H9 (cell line): Measurements from ENCODE around the gene INTS6L. TPM values are rescaled to one million over a fixed set of nuclear protein-coding genes. Genes with fewer than 3 reads are reported as not detected.

Source experiments
- DNase-seq: peaks from one replicate; pipeline ENCODE4 v3.0.0-alpha.2; 2017
- H2AFZ ChIP-seq: one replicate; pipeline ENCODE4 v1.6.1; 2013; ENCODE audit warnings: mild to moderate bottlenecking, low read length, control low read depth, moderate library complexity
- H2AK5ac ChIP-seq: 2 replicates; pipeline ENCODE4 v1.6.1; 2013; ENCODE audit warnings: low read length, control low read depth, mixed read lengths; ENCODE audit not compliant: insufficient read length
- H2BK120ac ChIP-seq: one replicate; pipeline ENCODE4 v1.6.1; 2013; ENCODE audit warnings: low read depth, mild to moderate bottlenecking, low read length, control low read depth, inconsistent platforms; ENCODE audit not compliant: poor library complexity, severe bottlenecking
- H2BK12ac ChIP-seq: 2 replicates; pipeline ENCODE4 v1.6.1; 2013; ENCODE audit warnings: low read length, control low read depth, mixed read lengths, low read depth; ENCODE audit not compliant: insufficient read length
- H2BK15ac ChIP-seq: 2 replicates; pipeline ENCODE4 v1.6.1; 2013; ENCODE audit warnings: low read depth, low read length, control low read depth
- H2BK20ac ChIP-seq: one replicate; pipeline ENCODE4 v1.6.1; 2013; ENCODE audit warnings: low read depth, mild to moderate bottlenecking, low read length, control low read depth, inconsistent platforms; ENCODE audit not compliant: poor library complexity, severe bottlenecking
- H2BK5ac ChIP-seq: 2 replicates; pipeline ENCODE4 v1.6.1; 2013; ENCODE audit warnings: low read length, control low read depth, mixed read lengths; ENCODE audit not compliant: insufficient read length
- H3K14ac ChIP-seq: 2 replicates; pipeline ENCODE4 v1.6.1; 2013; ENCODE audit warnings: low read length, control low read depth; ENCODE audit not compliant: insufficient read depth
- H3K18ac ChIP-seq: 2 replicates; pipeline ENCODE4 v1.6.1; 2013; ENCODE audit warnings: low read depth, mild to moderate bottlenecking, mixed read lengths, low read length, control low read depth; ENCODE audit not compliant: insufficient read length
- H3K23ac ChIP-seq: 2 replicates; pipeline ENCODE4 v1.6.1; 2013; ENCODE audit warnings: low read length, control low read depth, mixed read lengths, low read depth; ENCODE audit not compliant: insufficient read length
- H3K23me2 ChIP-seq: 2 replicates; pipeline ENCODE4 v1.6.1; 2013; ENCODE audit warnings: low read depth, mild to moderate bottlenecking, mixed read lengths, low read length, control low read depth; ENCODE audit not compliant: insufficient read length, poor library complexity, severe bottlenecking
- H3K27ac ChIP-seq: 2 replicates; pipeline ENCODE4 v1.5.1; 2013; ENCODE audit warnings: low read length, control low read depth, mixed read lengths, low read depth; ENCODE audit not compliant: insufficient read length
- H3K27me3 ChIP-seq: 2 replicates; pipeline ENCODE4 v1.6.1; 2013; ENCODE audit warnings: low read length, control low read depth, inconsistent platforms; ENCODE audit not compliant: insufficient read depth
- H3K4ac ChIP-seq: 2 replicates; pipeline ENCODE4 v1.6.1; 2013; ENCODE audit warnings: low read depth, mild to moderate bottlenecking, control low read depth, inconsistent platforms, low read length, moderate library complexity
- H3K4me1 ChIP-seq: 2 replicates; pipeline ENCODE4 v1.6.1; 2013; ENCODE audit warnings: low read length, control low read depth, inconsistent platforms; ENCODE audit not compliant: insufficient read depth
- H3K4me2 ChIP-seq: 2 replicates; pipeline ENCODE4 v1.6.1; 2013; ENCODE audit warnings: low read length, control low read depth, mixed read lengths; ENCODE audit not compliant: insufficient read length, insufficient read depth
- H3K56ac ChIP-seq: 2 replicates; pipeline ENCODE4 v1.6.1; 2013; ENCODE audit warnings: low read depth, mild to moderate bottlenecking, mixed read lengths, low read length, control low read depth; ENCODE audit not compliant: insufficient read length
- H3K79me1 ChIP-seq: 2 replicates; pipeline ENCODE4 v1.6.1; 2013; ENCODE audit warnings: low read depth, mild to moderate bottlenecking, moderate library complexity, low read length, control low read depth, inconsistent platforms; ENCODE audit not compliant: insufficient read depth, poor library complexity, severe bottlenecking
- H3K79me2 ChIP-seq: 2 replicates; pipeline ENCODE4 v1.6.1; 2013; ENCODE audit warnings: low read length, control low read depth, inconsistent platforms; ENCODE audit not compliant: insufficient read depth
- H3K9ac ChIP-seq: 2 replicates; pipeline ENCODE4 v1.6.1; 2013; ENCODE audit warnings: low read length, control low read depth, mixed read lengths; ENCODE audit not compliant: insufficient read length; ENCODE audit errors: extremely low read depth
- H3K9me3 ChIP-seq: one replicate; pipeline ENCODE4 v1.6.1; 2013; ENCODE audit warnings: low read depth, low read length, inconsistent platforms; ENCODE audit not compliant: control insufficient read depth
- H3T11ph ChIP-seq: one replicate; pipeline ENCODE4 v1.6.1; 2013; ENCODE audit warnings: mild to moderate bottlenecking, low read length, control low read depth, inconsistent platforms
- H4K20me1 ChIP-seq: one replicate; pipeline ENCODE4 v1.6.1; 2013; ENCODE audit not compliant: control insufficient read depth, insufficient read length, insufficient read depth
- H4K5ac ChIP-seq: 2 replicates; pipeline ENCODE4 v1.6.1; 2013; ENCODE audit warnings: low read depth, mild to moderate bottlenecking, mixed read lengths, low read length, control low read depth; ENCODE audit not compliant: insufficient read length
- H4K8ac ChIP-seq: replicated peaks from 2 replicates; pipeline ENCODE4 v1.6.1; 2013; ENCODE audit warnings: low read length, control low read depth, mixed read lengths, low read depth; ENCODE audit not compliant: insufficient read length
- H4K91ac ChIP-seq: 2 replicates; pipeline ENCODE4 v1.6.1; 2013; ENCODE audit warnings: low read depth, mild to moderate bottlenecking, moderate library complexity, mixed read lengths, low read length, control low read depth; ENCODE audit not compliant: insufficient read length
- H3K27ac Mint-ChIP-seq, 3 experiments: 2 replicates in 2 of 3; 3 replicates in 1 of 3; pipeline ENCODE4 v1.8.0; 2020 to 2021; ENCODE audit warnings: mixed read lengths in 3 of 3, mild to moderate bottlenecking in 1 of 3, moderate library complexity in 1 of 3
- H3K27me3 Mint-ChIP-seq: 2 replicates; pipeline ENCODE4 v1.8.0; 2021; ENCODE audit warnings: low read depth, mild to moderate bottlenecking, moderate library complexity, mixed read lengths
- H3K36me3 Mint-ChIP-seq, 3 experiments: 2 replicates in 2 of 3; 3 replicates in 1 of 3; pipeline ENCODE4 v1.8.0; 2020 to 2021; ENCODE audit warnings: low read depth in 3 of 3, mixed read lengths in 3 of 3; ENCODE audit not compliant: insufficient read depth in 1 of 3
- H3K4me1 Mint-ChIP-seq, 2 experiments: 2 replicates each; pipeline ENCODE4 v1.8.0; 2020; ENCODE audit warnings: mixed read lengths in 2 of 2
- H3K4me3 Mint-ChIP-seq, 2 experiments: 2 replicates in 1 of 2; 3 replicates in 1 of 2; pipeline ENCODE4 v1.8.0; 2020 to 2021; ENCODE audit warnings: mild to moderate bottlenecking in 2 of 2, mixed read lengths in 2 of 2, moderate library complexity in 1 of 2
- H3K9me3 Mint-ChIP-seq, 2 experiments: 2 replicates in 1 of 2; 3 replicates in 1 of 2; pipeline ENCODE4 v1.8.0; 2020; ENCODE audit warnings: mild to moderate bottlenecking in 2 of 2, mixed read lengths in 2 of 2, moderate library complexity in 1 of 2
- CTCF ChIP-seq: fragments of 200-600 bp; sonication (generic); conservative IDR thresholded peaks from 3 replicates; pipeline ENCODE4 v1.8.0; 2021; ENCODE audit warnings: antibody characterized with exemption, mild to moderate bottlenecking
- WGBS: extraction: QIAGEN DNeasy Blood & Tissue Kit; methylation state at CpG from one replicate; pipeline ENCODE4 v1.1.7; 2013; ENCODE audit warnings: missing lambda C conversion rate, low lambda C conversion rate, mixed read lengths; ENCODE audit not compliant: insufficient read length; ENCODE audit errors: extremely low coverage; 5-methylcytosine and 5-hydroxymethylcytosine counted together
- total RNA-seq: library from RNA; stranded (reverse); gene quantifications from 2 replicates; pipeline ENCODE4 v1.2.1, GENCODE V29; 2021

INTS6L gene
- total RNA-seq, 1 experiment from 2014 or later, result 7.8 TPM

- Histone ChIP-seq H3K4me1 (no peaks in the 10 kb centered on the region), H4K8ac (no peak overlapping the region), H2AFZ (no peak overlapping the region), H4K5ac (no peak overlapping the region), H3K23ac (no peak overlapping the region), H3T11ph (no peak overlapping the region), H3K9me3 (peaks cover 26% of the 10 kb centered on the region), H3K27ac (no peak overlapping the region), H3K14ac (no peak overlapping the region), H2AK5ac (no peak overlapping the region), H2BK15ac (no peak overlapping the region), H4K91ac (no peak overlapping the region), H2BK20ac (no peak overlapping the region), H3K79me1 (no peaks in the 10 kb centered on the region), H2BK12ac (no peak overlapping the region), H3K27me3 (no peaks in the 10 kb centered on the region), H3K18ac (no peak overlapping the region), H4K20me1 (no peaks in the 10 kb centered on the region), H2BK120ac (no peak overlapping the region), H3K4me2 (no peak overlapping the region), H3K79me2 (no peaks in the 10 kb centered on the region), H3K23me2 (peaks cover 5% of the 10 kb centered on the region), H3K56ac (no peak overlapping the region), H3K9ac (no peak overlapping the region), H3K4ac (no peak overlapping the region), H2BK5ac (no peak overlapping the region)
- Mint-ChIP-seq H3K27me3 (no peaks in the 10 kb centered on the region), H3K4me3 (peak overlapping the region in 1 of 2 experiments; percentile 88; a peak in 3 of 5 replicates), H3K4me1 (peaks cover 16 to 19% of the 10 kb centered on the region in 2 experiments), H3K36me3 (no peaks in the 10 kb centered on the region; a peak in 2 of 7 replicates), H3K27ac (no peak overlapping the region), H3K9me3 (peaks cover 62 to 72% of the 10 kb centered on the region in 2 experiments)
- no peak for DNase-seq
- WGBS, result no CpG with 5 or more reads among the region's 20 CpGs
- no peak for TF ChIP-seq CTCF
Measured at GRCh38 chrX:135522878-135523693, 2.6 kb downstream of the INTS6L start.
